HEK293T (cell line): Measurements from ENCODE around the gene DENND4C.

Source experiments
- ARNT ChIP-seq: fragments of 450-650 bp; IDR thresholded peaks from 2 replicates; pipeline ENCODE4 v1.6.1; 2017; ENCODE audit warnings: mild to moderate bottlenecking
- CTBP1 ChIP-seq: fragments of 450-650 bp; IDR thresholded peaks from 2 replicates; pipeline ENCODE4 v1.6.1; 2016; ENCODE audit warnings: borderline replicate concordance
- FOXK2 ChIP-seq: fragments of 450-650 bp; IDR thresholded peaks from 2 replicates; pipeline ENCODE4 v1.6.1; 2016; ENCODE audit warnings: mild to moderate bottlenecking
- L3MBTL2 ChIP-seq: fragments of 450-650 bp; conservative IDR thresholded peaks from 2 replicates; pipeline ENCODE4 v1.6.1; 2016; ENCODE audit warnings: mild to moderate bottlenecking
- TF ChIP-seq, protein P1 (sequence below): fragments of 450-650 bp; IDR thresholded peaks from 2 replicates; pipeline ENCODE4 v1.6.1; 2016

DNA sequence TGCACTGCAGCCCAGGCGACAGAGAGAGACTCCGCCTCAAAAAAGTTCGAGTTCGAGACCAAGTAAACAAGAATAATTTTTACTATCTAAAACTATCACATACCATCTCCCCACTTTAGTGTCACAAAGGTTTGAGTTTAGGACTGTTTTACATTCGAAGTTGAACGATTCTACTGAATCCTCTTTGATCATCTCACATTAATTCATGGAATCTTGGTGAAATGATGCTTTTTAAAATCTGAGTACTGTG lies 150.3 kb downstream of the DENND4C start:
- TF ChIP-seq FOXK2 (no peak), ARNT (no peak), CTBP1 (no peak), L3MBTL2 (no peak)
- TF ChIP-seq, protein P1, sequence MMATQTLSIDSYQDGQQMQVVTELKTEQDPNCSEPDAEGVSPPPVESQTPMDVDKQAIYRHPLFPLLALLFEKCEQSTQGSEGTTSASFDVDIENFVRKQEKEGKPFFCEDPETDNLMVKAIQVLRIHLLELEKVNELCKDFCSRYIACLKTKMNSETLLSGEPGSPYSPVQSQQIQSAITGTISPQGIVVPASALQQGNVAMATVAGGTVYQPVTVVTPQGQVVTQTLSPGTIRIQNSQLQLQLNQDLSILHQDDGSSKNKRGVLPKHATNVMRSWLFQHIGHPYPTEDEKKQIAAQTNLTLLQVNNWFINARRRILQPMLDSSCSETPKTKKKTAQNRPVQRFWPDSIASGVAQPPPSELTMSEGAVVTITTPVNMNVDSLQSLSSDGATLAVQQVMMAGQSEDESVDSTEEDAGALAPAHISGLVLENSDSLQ = no peak
